Glutamatergic neuron (in vitro differentiated cells): ENCODE measurements around the gene SLC12A6. TPM values are rescaled to one million over a fixed set of nuclear protein-coding genes. Genes with fewer than 3 reads are reported as not detected.

Experiments
- DNase-seq: peaks from one replicate; pipeline ENCODE4 v3.0.0; 2022
- H3K27ac Mint-ChIP-seq: one replicate; pipeline ENCODE4 v1.8.0; 2020; ENCODE audit warnings: mild to moderate bottlenecking, mixed read lengths, inconsistent platforms; ENCODE audit not compliant: unreplicated experiment
- H3K27me3 Mint-ChIP-seq: one replicate; pipeline ENCODE4 v1.8.0; 2020; ENCODE audit warnings: mild to moderate bottlenecking, moderate library complexity, mixed read lengths, inconsistent platforms; ENCODE audit not compliant: unreplicated experiment
- H3K36me3 Mint-ChIP-seq: one replicate; pipeline ENCODE4 v1.8.0; 2020; ENCODE audit warnings: mild to moderate bottlenecking, mixed read lengths, inconsistent platforms; ENCODE audit not compliant: unreplicated experiment
- H3K4me1 Mint-ChIP-seq: one replicate; pipeline ENCODE4 v1.8.0; 2020; ENCODE audit warnings: mild to moderate bottlenecking, low read depth, mixed read lengths, inconsistent platforms; ENCODE audit not compliant: unreplicated experiment
- H3K4me3 Mint-ChIP-seq: one replicate; pipeline ENCODE4 v1.8.0; 2020; ENCODE audit warnings: mild to moderate bottlenecking, mixed read lengths, inconsistent platforms; ENCODE audit not compliant: unreplicated experiment
- H3K9me3 Mint-ChIP-seq: one replicate; pipeline ENCODE4 v1.8.0; 2020; ENCODE audit warnings: mild to moderate bottlenecking, moderate library complexity, mixed read lengths, inconsistent platforms; ENCODE audit not compliant: unreplicated experiment
- CTCF ChIP-seq: fragments of 200-600 bp; sonication (generic); IDR thresholded peaks from one replicate; pipeline ENCODE4 v1.5.0; 2021; ENCODE audit not compliant: partially characterized antibody, unreplicated experiment
- total RNA-seq: library from RNA; stranded (reverse); fragmentation: NEBNext Ultra II Directional; extraction: Animal tissue kit (Norgen Biotek cat#: 25700); gene quantifications from one replicate; pipeline ENCODE4 v1.2.1, GENCODE V29; 2021; ENCODE audit not compliant: unreplicated experiment

The SLC12A6 gene
- total RNA-seq, 1 donor from 2014 or later, result 43.3 TPM

- Mint-ChIP-seq H3K36me3 (no peaks in the 10 kb centered on the region), H3K27ac (no peak overlapping the region), H3K4me1 (no peaks in the 10 kb centered on the region), H3K9me3 (no peaks in the 10 kb centered on the region), H3K4me3 (no peak overlapping the region), H3K27me3 (no peaks in the 10 kb centered on the region)
- TF ChIP-seq CTCF, result no peak
- no peak for DNase-seq
Observed at GRCh38 chr15:34243226-34243625, 94.4 kb downstream of the SLC12A6 start.

- Mint-ChIP-seq H3K27ac (no peak overlapping the region), H3K27me3 (no peaks in the 10 kb centered on the region), H3K36me3 (no peaks in the 10 kb centered on the region), H3K9me3 (no peaks in the 10 kb centered on the region), H3K4me1 (no peaks in the 10 kb centered on the region), H3K4me3 (no peak overlapping the region)
- DNase-seq, result no peak
- TF ChIP-seq CTCF, result no peak
Observed at GRCh38 chr15:34242331-34242710, 95.3 kb downstream of the SLC12A6 start.

GRCh38 chr15:34241376-34242330, 95.9 kb downstream of the SLC12A6 start:
- Mint-ChIP-seq H3K27ac (no peak overlapping the region), H3K4me1 (no peaks in the 10 kb centered on the region), H3K9me3 (no peaks in the 10 kb centered on the region), H3K4me3 (no peak overlapping the region), H3K27me3 (no peaks in the 10 kb centered on the region), H3K36me3 (no peaks in the 10 kb centered on the region)
- DNase-seq, result no peak
- TF ChIP-seq CTCF, result peak; percentile 83

DNA sequence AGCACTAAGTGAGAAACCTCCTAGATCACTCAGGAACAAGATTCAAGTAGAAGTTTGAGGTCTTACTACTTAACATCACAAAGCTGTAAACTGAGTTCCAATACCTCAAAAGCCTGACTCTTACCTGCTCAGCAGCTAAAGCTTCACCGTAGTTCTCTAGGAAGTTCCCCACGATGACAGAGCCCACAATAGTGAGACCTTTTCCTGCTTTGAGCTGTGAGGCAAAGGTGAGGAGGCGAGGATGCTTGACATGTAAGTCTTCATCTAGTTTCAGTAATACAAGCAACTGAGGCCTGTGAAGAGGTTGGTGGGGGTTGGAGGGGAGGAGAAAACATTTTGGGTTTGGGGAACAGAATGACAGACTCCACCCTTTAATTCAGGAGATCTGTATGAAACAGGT, 97.0 kb downstream of the SLC12A6 start:
- Mint-ChIP-seq H3K9me3 (no peaks in the 10 kb centered on the region), H3K4me3 (no peak overlapping the region), H3K27me3 (no peaks in the 10 kb centered on the region), H3K36me3 (no peaks in the 10 kb centered on the region), H3K27ac (no peak overlapping the region), H3K4me1 (no peaks in the 10 kb centered on the region)
- no peak for TF ChIP-seq CTCF
- no peak for DNase-seq

DNA sequence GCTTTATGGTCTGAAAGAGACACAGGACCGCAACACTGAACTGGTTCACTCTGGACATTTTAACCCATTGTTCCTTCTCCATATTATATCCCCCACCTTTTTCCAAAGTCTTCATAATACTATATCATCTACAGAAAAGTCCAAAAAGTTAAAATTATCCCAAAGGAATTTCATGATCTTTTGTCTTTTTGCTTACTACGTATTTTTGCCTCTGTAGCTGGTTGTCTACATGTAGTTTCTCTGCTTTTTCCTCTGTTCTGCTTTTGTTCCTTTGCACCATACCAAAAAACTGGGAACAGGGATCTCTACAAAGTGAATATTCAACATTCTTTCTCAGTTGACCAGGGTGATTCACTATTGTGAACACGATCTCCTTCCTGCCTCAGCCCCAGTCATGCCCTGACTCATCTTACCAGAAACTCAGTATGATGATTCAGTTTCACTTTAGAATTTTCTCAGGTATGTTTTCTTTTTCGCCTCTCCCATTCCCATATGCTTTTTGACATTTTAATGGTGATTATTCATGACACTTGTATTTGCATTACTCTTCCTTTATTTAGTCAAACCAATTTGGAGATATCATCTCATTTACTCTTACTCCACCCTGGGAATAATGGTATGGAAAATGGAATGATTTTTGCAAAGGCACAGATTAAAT, 98.3 kb downstream of the SLC12A6 start:
- H3K27me3 Mint-ChIP-seq, result no peaks in the 10 kb centered on the region
- H3K36me3 Mint-ChIP-seq, result no peaks in the 10 kb centered on the region
- no peaks in the 10 kb centered on the region for H3K9me3 Mint-ChIP-seq
- H3K4me3 Mint-ChIP-seq, result no peak overlapping the region
- no peak for TF ChIP-seq CTCF
- no peak for DNase-seq
- H3K27ac Mint-ChIP-seq, result no peak overlapping the region
- H3K4me1 Mint-ChIP-seq, result no peaks in the 10 kb centered on the region
